22Rv1 (cell line): Measurements from ENCODE around the gene NIPSNAP3A.

Experiments used
- ZFX ChIP-seq: fragments of 450-650 bp; IDR thresholded peaks from 2 replicates; pipeline ENCODE4 v1.6.1; 2017; ENCODE audit warnings: antibody characterized with exemption, borderline replicate concordance
- TF ChIP-seq, protein P1 (sequence below): fragments of 450-650 bp; IDR thresholded peaks from 2 replicates; pipeline ENCODE4 v1.5.1; 2017; ENCODE audit warnings: mild to moderate bottlenecking

DNA sequence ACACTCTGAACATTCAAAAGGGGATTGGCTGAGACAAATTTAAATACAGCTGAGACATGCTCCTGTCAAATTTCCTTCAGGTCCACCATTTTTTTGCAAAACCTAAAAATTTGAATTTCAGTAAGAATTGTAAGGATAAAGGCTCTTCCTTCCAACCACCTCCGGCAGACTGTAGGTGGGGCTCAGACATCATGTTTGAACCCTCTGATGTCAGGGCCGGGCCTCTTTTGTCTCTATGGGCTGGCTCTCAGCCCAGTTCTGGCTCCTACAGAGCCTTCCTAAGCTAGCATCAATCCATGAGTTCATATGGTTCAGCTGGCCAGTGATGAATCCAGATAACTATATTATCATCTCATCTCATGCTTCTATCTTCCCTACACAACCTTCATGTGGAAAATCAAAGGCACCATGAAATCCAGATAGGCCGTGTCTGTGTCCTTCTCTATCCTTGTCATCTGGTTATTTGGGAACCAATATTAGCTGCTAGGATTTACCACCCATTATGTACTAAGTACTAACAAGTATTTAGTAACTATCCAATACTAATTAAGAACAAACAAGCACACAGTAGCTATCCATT is 60.6 kb downstream of the NIPSNAP3A start:
- TF ChIP-seq, protein P1, sequence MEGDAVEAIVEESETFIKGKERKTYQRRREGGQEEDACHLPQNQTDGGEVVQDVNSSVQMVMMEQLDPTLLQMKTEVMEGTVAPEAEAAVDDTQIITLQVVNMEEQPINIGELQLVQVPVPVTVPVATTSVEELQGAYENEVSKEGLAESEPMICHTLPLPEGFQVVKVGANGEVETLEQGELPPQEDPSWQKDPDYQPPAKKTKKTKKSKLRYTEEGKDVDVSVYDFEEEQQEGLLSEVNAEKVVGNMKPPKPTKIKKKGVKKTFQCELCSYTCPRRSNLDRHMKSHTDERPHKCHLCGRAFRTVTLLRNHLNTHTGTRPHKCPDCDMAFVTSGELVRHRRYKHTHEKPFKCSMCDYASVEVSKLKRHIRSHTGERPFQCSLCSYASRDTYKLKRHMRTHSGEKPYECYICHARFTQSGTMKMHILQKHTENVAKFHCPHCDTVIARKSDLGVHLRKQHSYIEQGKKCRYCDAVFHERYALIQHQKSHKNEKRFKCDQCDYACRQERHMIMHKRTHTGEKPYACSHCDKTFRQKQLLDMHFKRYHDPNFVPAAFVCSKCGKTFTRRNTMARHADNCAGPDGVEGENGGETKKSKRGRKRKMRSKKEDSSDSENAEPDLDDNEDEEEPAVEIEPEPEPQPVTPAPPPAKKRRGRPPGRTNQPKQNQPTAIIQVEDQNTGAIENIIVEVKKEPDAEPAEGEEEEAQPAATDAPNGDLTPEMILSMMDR, result no peak
- no peak for TF ChIP-seq ZFX
